T47D (cell line): Measurements from ENCODE around the gene LKAAEAR1.
"Not testable (repeated sequence)": the region's sequence is repeated elsewhere in the genome, so short reads cannot be mapped to it uniquely, and the experiment has no call there.

ENCODE experiments used
- DNase-seq, 2 experiments: peaks; one replicate each; pipeline versions ENCODE4 v3.0.0 to v3.0.0-alpha.2; 2011 to 2012; ENCODE audit warnings: low read depth in 1 of 2, low spot score in 1 of 2
- JUND ChIP-seq: IDR thresholded peaks from 2 replicates; pipeline ENCODE4 v1.6.1; 2012; ENCODE audit warnings: low read depth
- in situ Hi-C: cut with HindIII; loops from 2 replicates; pipeline ENCODE4 v1.10.0; 2016; ENCODE audit warnings: low sequenced_read_pairs, low pct_unique_long_range_greater_than_20kb

Gene LKAAEAR1, protein sequence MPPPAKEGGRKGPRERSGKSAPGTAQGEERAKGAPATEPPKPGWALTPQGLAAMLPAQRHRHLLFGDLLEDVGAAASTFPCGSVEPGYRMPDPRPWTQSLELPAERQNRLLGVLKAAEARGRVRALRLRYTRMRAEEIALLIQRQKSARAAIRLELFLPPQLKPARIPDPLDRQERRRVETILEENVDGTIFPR

DNA sequence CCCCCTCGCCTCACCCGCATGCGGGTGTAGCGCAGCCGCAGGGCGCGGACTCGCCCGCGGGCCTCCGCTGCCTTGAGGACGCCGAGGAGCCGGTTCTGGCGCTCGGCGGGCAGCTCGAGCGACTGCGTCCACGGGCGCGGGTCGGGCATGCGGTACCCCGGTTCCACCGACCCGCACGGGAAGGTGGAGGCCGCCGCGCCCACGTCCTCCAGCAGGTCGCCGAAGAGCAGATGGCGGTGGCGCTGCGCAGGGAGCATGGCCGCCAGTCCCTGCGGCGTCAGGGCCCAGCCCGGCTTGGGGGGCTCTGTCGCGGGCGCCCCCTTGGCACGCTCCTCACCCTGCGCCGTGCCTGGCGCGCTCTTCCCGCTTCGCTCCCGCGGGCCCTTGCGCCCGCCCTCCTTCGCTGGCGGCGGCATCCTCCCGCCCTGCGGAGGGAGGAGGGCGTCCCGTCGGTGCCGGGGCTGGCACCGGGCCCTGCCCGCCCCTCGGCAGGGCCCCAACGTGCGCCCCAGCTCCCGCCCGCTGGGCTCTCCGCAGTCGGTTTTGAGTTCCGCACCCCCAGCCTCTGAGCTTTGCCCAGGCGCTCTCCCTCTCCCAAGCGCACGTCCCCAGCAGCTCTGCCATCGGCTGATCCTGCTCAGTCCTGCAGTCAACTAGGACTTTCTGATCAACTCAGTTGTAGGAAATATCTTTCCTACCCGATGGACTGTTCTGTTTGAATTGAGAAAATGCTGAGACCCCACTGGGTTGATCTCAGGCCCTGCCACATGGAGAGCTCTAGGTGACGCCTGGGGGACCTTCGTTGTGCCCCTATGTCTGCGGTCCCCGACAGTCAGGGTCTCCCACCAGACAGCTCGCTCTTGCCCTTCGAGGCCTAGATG is at the start of gene LKAAEAR1:
LKAAEAR1 (minus strand) TSS at position 595 of the 881 bp plus-strand sequence; CDS start at position 416, 179 bp downstream.
- DNase-seq: no peak
- in situ Hi-C loops: no loop called here
- no peak for TF ChIP-seq JUND

DNA sequence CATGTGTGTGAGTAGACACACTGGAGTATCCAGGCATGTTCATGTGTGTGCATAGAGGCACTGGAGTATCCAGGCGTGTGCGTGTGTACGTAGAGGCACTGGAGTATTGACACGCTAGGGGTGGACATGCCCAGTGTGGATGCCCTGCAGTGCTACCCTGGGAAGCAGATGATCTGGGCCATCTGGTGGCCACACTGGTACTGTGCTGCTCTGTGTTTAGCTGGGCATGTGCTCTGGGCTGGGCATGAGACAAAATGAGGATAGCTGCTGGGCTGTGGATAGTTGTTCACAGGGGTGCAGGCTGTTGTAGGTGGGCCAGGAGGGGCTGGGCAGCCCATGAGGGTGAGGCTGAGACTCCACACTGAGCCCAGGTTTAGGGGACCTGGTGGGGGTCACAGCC is 47.2 kb upstream of the LKAAEAR1 start:
- no peak for TF ChIP-seq JUND
- DNase-seq: peak in 1 of 2 experiments; percentile 90
- in situ Hi-C loops: no loop called here

DNA sequence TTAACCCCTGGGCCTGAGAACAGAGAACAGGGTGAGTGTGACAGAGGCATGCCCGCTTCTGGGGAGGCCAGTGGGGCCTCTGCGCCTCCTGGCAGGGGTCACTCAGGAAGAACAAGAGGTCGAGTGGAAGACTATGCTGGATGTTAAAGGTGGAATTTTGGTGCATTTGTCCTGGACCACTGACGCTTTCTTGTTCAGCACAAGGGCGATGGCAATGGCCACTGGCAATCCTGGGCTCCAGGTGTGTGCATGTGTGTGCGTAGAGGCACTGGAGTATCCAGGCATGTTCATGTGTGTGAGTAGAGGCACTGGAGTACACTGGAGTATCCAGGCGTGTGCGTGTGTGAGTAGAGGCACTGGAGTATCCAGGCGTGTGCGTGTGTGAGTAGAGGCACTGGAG is 46.7 kb upstream of the LKAAEAR1 start:
- in situ Hi-C loops: no loop called here
- no peak for DNase-seq
- no peak for TF ChIP-seq JUND

DNA sequence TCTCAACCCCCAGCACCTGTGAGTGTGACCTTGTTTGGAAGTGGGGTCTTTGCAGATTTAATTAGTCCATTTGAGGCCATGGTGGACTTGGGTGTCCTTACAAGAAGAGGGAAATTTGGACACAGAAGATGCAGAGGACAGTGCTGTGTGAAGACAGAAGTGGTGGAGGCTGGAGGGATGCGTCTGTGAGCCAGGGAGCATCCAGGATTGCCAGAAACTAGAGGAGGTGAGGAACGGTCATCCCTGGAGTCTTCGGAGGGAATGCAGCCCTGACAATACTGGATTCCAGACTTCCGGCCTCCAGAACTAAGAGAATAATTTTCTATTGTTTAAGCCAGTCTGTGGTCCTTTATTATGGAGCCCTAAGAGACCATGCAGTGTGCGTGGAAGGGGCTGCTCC is 46.1 kb upstream of the LKAAEAR1 start:
- no peak for TF ChIP-seq JUND
- no peak for DNase-seq
- in situ Hi-C loops: no loop called here

DNA sequence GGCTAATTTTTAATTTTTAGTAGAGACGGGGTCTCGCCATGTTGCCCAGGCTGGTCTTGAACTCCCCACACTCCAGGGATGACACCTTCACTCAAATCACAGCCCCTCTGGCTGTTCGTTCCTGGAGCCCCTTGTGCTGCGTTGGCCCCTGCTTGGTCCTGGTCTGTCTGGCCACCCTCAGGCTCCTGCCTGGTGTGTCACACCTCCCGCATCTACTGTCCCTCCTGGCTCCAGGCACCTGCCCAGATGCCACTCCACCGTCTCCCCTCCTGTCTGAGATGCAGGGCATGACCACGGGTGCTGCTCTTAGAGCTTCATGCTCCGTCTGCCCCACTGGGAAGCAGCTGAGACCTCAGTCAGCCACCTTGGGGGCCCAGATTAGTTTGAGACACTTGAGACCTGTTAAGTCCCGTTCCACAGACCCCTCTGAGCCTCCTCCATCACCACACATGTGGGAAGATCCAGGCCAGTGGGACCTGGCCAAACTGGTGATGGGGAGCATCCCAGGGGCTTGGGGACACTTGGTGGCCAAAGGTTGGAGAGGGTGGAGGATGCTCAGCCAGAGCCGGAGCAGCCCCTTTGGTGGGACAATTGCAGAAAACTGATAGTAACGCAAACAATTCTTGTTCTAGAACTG is 45.1 kb upstream of the LKAAEAR1 start:
- in situ Hi-C loops: no loop called here
- TF ChIP-seq JUND: no peak
- no peak for DNase-seq

DNA sequence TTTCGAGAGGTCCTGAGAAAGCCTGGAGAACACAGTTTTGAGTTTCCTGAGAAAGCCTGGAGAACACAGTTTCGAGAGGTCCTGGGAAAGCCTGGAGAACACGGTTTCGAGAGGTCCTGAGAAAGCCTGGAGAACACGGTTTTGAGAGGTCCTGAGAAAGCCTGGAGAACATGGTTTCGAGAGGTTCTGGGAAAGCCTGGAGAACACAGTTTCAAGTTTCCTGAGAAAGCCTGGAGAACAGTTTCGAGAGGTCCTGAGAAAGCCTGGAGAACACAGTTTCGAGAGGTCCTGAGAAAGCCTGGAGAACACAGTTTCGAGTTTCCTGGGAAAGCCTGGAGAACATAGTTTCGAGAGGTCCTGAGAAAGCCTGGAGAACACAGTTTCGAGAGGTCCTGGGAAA is 39.3 kb upstream of the LKAAEAR1 start:
- in situ Hi-C loops, DNase-seq: not testable (repeated sequence)

DNA sequence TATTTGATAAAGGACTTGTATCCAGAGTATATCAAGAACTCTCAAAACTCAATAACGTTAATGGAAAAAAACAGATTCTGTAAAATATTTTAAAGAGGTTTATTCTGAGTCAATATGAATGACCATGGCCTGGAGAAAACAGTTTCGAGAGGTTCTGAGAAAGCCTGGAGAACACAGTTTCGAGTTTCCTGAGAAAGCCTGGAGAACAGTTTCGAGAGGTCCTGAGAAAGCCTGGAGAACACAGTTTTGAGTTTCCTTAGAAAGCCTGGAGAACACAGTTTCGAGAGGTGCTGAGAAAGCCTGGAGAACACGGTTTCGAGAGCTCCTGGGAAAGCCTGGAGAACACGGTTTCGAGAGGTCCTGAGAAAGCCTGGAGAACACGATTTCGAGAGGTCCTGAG is 38.7 kb upstream of the LKAAEAR1 start:
- in situ Hi-C loops, DNase-seq: not testable (repeated sequence)

DNA sequence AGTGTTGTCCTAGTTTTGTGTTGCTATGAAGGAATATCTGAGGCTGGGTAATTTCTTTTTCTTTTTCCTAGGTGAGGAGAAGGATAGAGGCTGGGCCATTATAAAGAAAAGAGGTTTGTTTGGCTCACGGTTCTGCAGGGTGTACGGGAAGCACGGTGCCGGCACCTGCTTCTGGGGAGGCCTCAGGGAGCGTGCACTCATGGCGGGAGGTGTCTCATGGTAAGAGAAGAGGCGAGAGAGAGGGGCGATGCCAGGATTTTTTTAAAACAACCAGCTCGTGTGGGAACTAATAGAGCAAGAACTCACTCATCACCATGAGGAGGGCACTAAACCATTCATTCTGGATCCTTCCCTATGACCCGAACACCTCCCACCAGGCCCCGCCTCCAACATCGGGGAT is 37.4 kb upstream of the LKAAEAR1 start:
- in situ Hi-C loops: no loop called here
- no peak for DNase-seq
- TF ChIP-seq JUND: no peak

DNA sequence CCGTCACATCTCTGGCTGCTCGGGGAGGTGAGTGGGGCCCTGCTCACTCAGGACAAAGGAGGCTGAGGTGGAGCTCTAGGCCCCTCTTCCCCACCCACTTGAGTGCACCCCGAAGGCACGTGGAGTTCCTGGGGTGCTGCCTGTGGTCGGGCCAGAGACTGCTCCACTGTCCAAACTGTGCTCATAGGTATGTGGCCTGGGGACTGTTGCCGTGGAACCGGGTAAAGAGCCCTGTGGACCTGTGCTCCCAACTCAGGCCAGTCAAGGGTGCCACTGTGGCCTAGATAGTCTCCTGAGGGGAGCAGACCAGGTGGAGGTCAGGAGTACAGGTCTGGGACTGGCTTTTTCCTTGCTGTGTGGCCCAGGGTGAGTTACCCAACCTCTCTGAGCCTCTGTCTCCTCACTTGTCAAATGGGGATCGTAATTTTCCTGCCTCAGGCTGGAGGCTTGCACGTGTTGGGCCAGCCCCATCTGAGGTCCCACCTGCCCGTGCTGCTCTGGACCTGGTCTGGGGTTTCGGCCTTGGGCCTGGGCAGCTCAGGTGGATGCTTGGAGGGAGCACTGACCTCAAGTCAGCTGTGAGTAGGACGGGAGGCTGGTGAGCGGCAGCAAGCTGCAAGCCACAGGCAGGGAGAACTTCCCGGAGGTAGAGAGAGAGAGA is 35.6 kb upstream of the LKAAEAR1 start:
- in situ Hi-C loops: no loop called here
- no peak for DNase-seq
- TF ChIP-seq JUND: no peak

DNA sequence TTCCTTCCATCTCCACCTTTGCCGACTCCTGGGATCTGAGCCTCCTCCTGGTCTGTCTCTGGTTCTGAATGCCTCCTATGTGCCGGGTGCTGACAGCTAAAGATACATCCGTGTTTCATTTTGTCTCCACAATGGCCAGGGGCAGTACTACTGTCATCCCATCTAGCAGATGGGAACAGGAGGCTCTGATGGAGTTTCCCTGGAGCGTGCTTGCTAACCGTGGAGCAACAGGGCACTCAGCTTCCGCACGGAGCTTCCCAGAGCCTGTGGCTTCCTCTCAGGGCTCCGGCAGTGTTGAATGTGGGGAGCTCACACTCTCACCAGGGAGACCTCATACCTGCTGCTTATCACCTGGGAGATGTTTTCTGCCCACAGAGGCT is 35.1 kb upstream of the LKAAEAR1 start:
- in situ Hi-C loops: no loop called here
- DNase-seq: no peak
- TF ChIP-seq JUND: no peak

DNA sequence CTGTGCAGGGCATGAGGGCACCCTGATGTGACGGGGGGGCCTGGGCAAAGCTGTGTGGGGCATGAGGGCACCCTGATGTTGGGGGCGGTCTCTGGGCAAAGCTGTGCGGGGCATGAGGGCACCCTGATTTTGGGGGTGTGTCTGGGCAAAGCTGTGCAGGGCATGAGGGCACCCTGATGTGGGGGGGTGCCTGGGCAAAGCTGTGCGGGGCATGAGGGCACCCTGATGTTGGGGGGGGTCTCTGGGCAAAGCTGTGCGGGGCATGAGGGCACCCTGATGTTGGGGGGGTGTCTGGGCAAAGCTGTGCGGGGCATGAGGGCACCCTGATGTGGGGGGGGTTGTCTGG is 33.2 kb upstream of the LKAAEAR1 start:
- in situ Hi-C loops, DNase-seq: not testable (repeated sequence)

DNA sequence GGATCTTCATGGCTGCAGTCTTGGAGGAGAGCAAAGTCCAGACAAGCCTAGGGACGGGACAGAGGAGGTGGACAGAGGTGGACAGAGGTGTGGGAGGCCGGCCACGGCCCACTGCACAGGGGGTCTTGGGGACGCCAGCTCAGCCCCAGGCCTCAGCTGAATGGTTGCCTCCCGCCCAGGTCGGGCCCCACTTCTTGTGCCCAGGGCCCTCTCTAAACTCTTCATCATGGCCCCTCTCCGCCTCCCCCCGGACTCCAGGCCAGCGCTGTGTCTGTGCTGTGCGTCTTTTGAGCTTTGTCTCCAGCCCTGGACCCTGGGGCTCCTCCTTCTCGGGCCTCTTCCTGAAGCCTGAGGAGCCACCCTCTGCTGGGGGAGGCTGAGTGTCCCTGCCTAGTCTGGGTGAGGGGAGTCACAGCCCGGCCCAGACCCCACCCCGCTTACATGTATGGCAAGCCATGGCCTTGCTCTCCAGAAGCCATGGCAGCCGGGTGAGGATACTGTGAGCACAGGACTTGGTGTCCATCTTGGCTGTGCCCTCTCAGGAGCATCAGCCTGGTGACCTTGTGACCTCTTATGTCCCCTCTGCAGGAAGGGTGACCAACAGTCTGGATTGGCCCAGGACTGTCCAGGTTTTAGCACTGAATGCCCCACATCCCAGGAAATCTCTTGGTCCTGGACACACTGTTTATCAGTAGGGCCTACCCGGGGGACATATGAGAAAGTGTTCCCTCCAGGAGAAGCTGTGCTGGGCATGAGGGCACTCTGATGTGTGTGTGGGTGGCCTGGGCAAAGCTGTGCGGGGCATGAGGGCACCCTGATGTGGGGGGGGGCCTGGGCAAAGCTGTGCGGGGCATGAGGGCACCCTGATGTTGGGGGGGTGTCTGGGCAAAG is 32.6 kb upstream of the LKAAEAR1 start:
- TF ChIP-seq JUND: no peak
- DNase-seq: no peak
- in situ Hi-C loops: no loop called here
